ENCODE data around the gene CYP24A1.

Gene CYP24A1

GRCh38 chr20:54173653-54174456 is at the start of gene CYP24A1:
Gene CYP24A1 (minus strand): TSS chr20:54173986. CDS start chr20:54173579, 407 bp downstream.
- DNase-seq (ENCODE audit: low spot score) (peak; percentile 76), FAIRE-seq (peak; percentile 81)

- DNase-seq (ENCODE audit: low spot score), result no peak
- FAIRE-seq, result no peak
Measured at GRCh38 chr20:54223285-54223684, 49.5 kb upstream of the CYP24A1 start.

- DNase-seq (ENCODE audit: low spot score) (no peak), FAIRE-seq (no peak)
Measured at GRCh38 chr20:54221996-54222890, 48.5 kb upstream of the CYP24A1 start.

GRCh38 chr20:54221353-54221752 is 47.6 kb upstream of the CYP24A1 start:
- DNase-seq (ENCODE audit: low spot score) (no peak), FAIRE-seq (peak; percentile 78)

- no peak for FAIRE-seq
Measured at GRCh38 chr20:54220722-54221121, 46.9 kb upstream of the CYP24A1 start.

GRCh38 chr20:54219751-54220426 is 46.1 kb upstream of the CYP24A1 start:
- FAIRE-seq (no peak), DNase-seq (ENCODE audit: low spot score) (peak; percentile 58)

More at GRCh38 chr20:54220722-54221121, 46.9 kb upstream of the CYP24A1 start:
- no peak for DNase-seq (ENCODE audit: low spot score)

GRCh38 chr20:54218470-54218869 is 44.7 kb upstream of the CYP24A1 start:
- no peak for DNase-seq (ENCODE audit: low spot score)
- FAIRE-seq, result no peak

GRCh38 chr20:54217762-54218161 is 44.0 kb upstream of the CYP24A1 start:
- DNase-seq (ENCODE audit: low spot score), result no peak
- no peak for FAIRE-seq

GRCh38 chr20:54215157-54215789 is 41.5 kb upstream of the CYP24A1 start:
- no peak for FAIRE-seq
- no peak for DNase-seq (ENCODE audit: low spot score)

- FAIRE-seq (no peak), DNase-seq (ENCODE audit: low spot score) (no peak)
Measured at GRCh38 chr20:54214566-54214965, 40.8 kb upstream of the CYP24A1 start.

- no peak for FAIRE-seq
- DNase-seq (ENCODE audit: low spot score), result no peak
Measured at GRCh38 chr20:54212871-54213270, 39.1 kb upstream of the CYP24A1 start.

GRCh38 chr20:54212226-54212625 is 38.4 kb upstream of the CYP24A1 start:
- DNase-seq (ENCODE audit: low spot score), result no peak
- FAIRE-seq, result no peak

- no peak for FAIRE-seq
- DNase-seq (ENCODE audit: low spot score), result no peak
Measured at GRCh38 chr20:54209216-54209813, 35.5 kb upstream of the CYP24A1 start.

GRCh38 chr20:54208548-54209176 is 34.9 kb upstream of the CYP24A1 start:
- FAIRE-seq (no peak), DNase-seq (ENCODE audit: low spot score) (peak; percentile 41)

- peak; percentile 82 for FAIRE-seq
- peak; percentile 99 for DNase-seq (ENCODE audit: low spot score)
Measured at GRCh38 chr20:54207743-54208547, 34.2 kb upstream of the CYP24A1 start, which contains the start of gene PFDN4. Gene PFDN4 (plus strand): TSS chr20:54208087. CDS start chr20:54208101, 14 bp downstream.

GRCh38 chr20:54207053-54207742 is 33.4 kb upstream of the CYP24A1 start:
- FAIRE-seq (no peak), DNase-seq (ENCODE audit: low spot score) (no peak)

- no peak for DNase-seq (ENCODE audit: low spot score)
- no peak for FAIRE-seq
Measured at GRCh38 chr20:54205450-54205849, 31.7 kb upstream of the CYP24A1 start.

- FAIRE-seq (no peak), DNase-seq (ENCODE audit: low spot score) (no peak)
Measured at GRCh38 chr20:54204481-54204880, 30.7 kb upstream of the CYP24A1 start.

- DNase-seq (ENCODE audit: low spot score) (no peak), FAIRE-seq (no peak)
Measured at GRCh38 chr20:54204063-54204462, 30.3 kb upstream of the CYP24A1 start.

All from urothelium cell line (cell line).